Panc1 (cell line): ENCODE results near the gene HMGCS2.

ENCODE experiments used
- POLR2AphosphoS5 ChIP-seq: IDR thresholded peaks from 2 replicates; pipeline ENCODE4 v1.6.1; 2012; ENCODE audit warnings: mild to moderate bottlenecking, low read depth, low read length, moderate library complexity
- TCF7L2 ChIP-seq: IDR thresholded peaks from 2 replicates; pipeline ENCODE4 v1.6.1; 2011; ENCODE audit warnings: mild to moderate bottlenecking, low read depth, low read length, inconsistent platforms
- TF ChIP-seq, protein P1 (sequence below): fragments of 450-650 bp; IDR thresholded peaks from 2 replicates; pipeline ENCODE4 v1.5.1; 2017; ENCODE audit warnings: mild to moderate bottlenecking
- TF ChIP-seq, protein P2 (sequence below), 2 experiments: IDR thresholded peaks; 2 replicates each; pipeline ENCODE4 v1.6.1; 2011 to 2012; ENCODE audit warnings: low read depth in 2 of 2, control low read depth in 1 of 2, low read length in 1 of 2, mild to moderate bottlenecking in 1 of 2, moderate library complexity in 1 of 2; ENCODE audit not compliant: insufficient read depth in 1 of 2

DNA sequence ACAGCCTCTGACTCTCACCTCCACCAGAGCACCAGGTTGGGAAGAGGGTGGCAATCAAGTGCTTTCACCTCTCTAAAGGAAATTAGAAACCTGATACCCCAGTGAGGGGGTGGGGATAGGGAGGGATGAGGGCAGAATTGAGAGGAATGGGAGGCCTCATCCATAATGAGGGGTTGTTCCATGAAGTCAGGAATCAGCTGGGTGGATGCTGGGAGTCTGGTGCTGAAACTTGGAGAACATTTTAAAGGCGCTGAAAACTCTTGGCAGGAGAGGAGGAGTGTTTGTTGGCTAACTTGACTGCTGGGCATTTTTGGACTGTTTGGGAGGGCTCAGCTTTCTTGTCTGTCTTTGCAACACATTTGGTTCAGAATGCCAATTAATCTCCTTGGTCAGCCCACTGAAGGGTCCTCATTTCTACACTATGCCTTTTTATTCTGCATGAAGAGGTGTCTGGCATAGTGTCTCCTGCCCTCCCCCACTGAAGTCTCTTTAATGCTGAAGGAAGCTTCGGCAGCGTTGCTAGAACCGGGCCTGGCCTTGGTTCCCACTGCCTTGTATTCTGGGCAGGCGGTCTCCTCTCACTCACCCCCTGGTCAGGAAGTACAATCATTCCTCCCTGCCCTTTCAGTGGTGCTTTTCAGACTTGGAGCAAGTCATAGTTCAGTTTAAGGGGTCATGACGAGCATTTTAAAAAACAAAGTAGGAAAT, 54.8 kb downstream of the HMGCS2 start:
- TF ChIP-seq POLR2AphosphoS5 (no peak), TCF7L2 (no peak)
- TF ChIP-seq, protein P1, sequence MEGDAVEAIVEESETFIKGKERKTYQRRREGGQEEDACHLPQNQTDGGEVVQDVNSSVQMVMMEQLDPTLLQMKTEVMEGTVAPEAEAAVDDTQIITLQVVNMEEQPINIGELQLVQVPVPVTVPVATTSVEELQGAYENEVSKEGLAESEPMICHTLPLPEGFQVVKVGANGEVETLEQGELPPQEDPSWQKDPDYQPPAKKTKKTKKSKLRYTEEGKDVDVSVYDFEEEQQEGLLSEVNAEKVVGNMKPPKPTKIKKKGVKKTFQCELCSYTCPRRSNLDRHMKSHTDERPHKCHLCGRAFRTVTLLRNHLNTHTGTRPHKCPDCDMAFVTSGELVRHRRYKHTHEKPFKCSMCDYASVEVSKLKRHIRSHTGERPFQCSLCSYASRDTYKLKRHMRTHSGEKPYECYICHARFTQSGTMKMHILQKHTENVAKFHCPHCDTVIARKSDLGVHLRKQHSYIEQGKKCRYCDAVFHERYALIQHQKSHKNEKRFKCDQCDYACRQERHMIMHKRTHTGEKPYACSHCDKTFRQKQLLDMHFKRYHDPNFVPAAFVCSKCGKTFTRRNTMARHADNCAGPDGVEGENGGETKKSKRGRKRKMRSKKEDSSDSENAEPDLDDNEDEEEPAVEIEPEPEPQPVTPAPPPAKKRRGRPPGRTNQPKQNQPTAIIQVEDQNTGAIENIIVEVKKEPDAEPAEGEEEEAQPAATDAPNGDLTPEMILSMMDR = no peak
- TF ChIP-seq, protein P2, sequence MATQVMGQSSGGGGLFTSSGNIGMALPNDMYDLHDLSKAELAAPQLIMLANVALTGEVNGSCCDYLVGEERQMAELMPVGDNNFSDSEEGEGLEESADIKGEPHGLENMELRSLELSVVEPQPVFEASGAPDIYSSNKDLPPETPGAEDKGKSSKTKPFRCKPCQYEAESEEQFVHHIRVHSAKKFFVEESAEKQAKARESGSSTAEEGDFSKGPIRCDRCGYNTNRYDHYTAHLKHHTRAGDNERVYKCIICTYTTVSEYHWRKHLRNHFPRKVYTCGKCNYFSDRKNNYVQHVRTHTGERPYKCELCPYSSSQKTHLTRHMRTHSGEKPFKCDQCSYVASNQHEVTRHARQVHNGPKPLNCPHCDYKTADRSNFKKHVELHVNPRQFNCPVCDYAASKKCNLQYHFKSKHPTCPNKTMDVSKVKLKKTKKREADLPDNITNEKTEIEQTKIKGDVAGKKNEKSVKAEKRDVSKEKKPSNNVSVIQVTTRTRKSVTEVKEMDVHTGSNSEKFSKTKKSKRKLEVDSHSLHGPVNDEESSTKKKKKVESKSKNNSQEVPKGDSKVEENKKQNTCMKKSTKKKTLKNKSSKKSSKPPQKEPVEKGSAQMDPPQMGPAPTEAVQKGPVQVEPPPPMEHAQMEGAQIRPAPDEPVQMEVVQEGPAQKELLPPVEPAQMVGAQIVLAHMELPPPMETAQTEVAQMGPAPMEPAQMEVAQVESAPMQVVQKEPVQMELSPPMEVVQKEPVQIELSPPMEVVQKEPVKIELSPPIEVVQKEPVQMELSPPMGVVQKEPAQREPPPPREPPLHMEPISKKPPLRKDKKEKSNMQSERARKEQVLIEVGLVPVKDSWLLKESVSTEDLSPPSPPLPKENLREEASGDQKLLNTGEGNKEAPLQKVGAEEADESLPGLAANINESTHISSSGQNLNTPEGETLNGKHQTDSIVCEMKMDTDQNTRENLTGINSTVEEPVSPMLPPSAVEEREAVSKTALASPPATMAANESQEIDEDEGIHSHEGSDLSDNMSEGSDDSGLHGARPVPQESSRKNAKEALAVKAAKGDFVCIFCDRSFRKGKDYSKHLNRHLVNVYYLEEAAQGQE (IDR thresholded peaks at IDR 0.05; ENCODE audit: insufficient read depth in 1 of 2, low read depth in 2 of 2, low read length in 1 of 2) = no peak
